Measurements from ENCODE around the gene RNF183.
A peak's percentile ranks its signal among the peaks of the same experiment; 100 is the strongest.

RNF183 gene

GRCh38 chr9:113302792-113303418 lies at the start of gene RNF183:
Gene RNF183, minus strand, starts transcription at chr9:113303376. Its CDS starts 5,192 bp downstream, at chr9:113298184.
- no peak for DNase-seq

GRCh38 chr9:113352411-113352810 lies 49.2 kb upstream of the RNF183 start:
- DNase-seq: no peak

GRCh38 chr9:113352006-113352405 lies 48.8 kb upstream of the RNF183 start:
- no peak for DNase-seq

GRCh38 chr9:113350937-113351336 lies 47.8 kb upstream of the RNF183 start:
- peak in 2 of 6 experiments; percentile 4 to 16 for DNase-seq

DNA sequence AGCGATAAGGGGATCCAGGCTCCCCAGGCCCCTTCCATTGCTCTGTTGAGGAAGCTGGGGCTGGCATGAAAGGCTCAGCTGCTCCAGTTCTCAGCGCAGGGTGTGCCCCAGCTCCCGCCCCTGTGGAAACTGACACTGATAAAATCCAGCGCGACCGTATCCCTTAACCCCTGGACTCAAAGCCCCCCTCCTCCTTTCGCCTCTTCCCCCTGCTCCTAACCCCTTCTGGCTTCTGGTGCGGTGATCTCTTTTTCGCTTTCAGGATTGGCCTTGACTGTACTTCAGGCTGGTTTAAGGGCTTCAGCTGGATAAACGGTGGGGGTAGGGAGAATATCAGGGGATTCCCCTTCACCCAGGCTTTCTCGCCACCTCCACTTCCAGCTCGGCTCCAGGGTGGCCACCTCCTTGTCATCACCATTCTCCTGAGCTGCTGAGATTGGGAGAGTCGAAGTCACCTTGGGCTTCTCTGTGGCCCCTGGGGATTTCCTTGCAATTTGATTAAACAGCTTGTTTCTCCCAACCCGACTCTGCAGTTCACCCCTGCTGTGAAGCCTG lies 47.0 kb upstream of the RNF183 start:
- DNase-seq: no peak

- DNase-seq: peak in 3 of 6 experiments; percentile 10 to 43 (median 31)
Observed at GRCh38 chr9:113349445-113350094, 46.4 kb upstream of the RNF183 start, which contains the start of gene BSPRY. Gene BSPRY, plus strand, starts transcription at chr9:113349541. Its CDS starts 39 bp downstream, at chr9:113349580.

- no peak for DNase-seq
Observed at GRCh38 chr9:113349066-113349444, 45.9 kb upstream of the RNF183 start.

GRCh38 chr9:113348437-113348836 lies 45.3 kb upstream of the RNF183 start:
- DNase-seq: no peak

GRCh38 chr9:113345671-113346070 lies 42.5 kb upstream of the RNF183 start:
- no peak for DNase-seq

DNA sequence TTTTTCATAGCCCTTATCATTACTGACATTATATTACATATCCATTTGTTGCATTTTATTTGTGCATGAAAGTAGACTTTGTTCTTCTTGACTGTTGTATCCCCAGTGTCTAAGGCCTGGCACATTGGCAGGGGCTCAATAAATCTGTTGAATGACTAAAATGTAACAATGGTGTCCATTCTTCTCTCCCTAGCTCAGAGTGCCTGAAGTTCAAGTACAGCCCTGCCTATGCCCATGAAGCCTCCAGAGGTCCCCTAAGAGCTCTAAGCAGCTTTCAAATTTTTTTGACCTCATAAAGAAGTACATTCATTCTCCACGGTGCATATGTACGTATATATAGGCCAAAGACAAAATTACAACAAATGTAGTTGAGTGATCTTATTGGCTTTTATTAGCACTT lies 42.0 kb upstream of the RNF183 start:
- no peak for DNase-seq

- no peak for DNase-seq
Observed at GRCh38 chr9:113343732-113344231, 40.6 kb upstream of the RNF183 start.

DNA sequence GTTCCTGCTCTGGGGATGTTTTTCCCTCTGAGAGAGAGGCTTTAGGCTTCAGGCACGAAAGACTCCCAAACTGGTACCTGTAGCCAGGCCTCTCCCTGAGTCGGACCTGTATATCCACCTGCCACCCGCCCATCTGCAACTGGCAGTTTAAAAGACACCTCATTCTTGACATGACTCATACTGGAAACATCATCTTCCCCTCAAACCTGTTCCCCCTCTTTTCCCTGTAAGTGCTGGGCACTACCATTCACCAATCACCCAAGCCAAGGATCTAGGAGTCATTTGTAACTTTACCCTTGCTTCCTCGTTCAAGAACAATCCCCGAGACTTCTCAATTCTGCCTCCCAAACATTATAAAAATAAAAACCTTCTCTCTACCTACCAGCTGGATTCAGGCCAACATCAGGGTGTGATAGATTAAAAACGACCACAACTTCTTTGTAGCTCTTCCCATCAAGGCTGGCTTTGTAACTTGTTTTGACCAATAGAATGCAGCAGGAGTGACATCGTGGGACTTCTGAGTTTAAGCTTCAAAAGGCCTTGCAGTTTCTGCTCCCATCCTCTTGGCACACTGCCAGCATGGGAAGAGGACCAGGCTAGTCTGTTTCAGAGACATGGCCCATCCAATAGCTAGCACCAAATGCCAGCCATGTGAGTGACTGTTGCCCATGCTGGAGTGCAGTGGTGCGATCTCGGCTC lies 38.7 kb upstream of the RNF183 start:
- peak in 2 of 6 experiments; percentile 15 to 19 for DNase-seq

- DNase-seq: peak; percentile 28 to 77 (median 66)
Observed at GRCh38 chr9:113340011-113340699, 37.0 kb upstream of the RNF183 start, which contains the start of gene WDR31. Gene WDR31, minus strand, starts transcription at chr9:113340275. Its CDS starts 8,253 bp downstream, at chr9:113332022.

DNA sequence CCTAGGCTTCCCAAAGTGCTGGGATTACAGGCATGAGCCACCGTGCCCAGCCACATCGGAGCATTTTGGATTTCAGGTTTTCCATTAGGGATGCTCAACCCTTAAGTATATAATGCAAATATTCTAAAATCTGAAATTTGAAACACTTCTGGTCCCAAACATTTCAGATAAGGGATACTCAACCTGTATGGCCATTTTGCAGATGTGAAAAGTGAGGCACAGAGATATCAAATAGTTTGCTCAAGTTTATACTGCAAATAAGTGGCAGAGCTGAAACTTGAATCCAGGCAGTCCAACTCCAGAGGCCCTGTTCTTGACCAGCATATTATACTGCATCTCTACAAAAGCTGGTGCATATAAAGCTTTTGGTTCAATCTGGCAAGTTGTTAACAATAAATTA lies 34.5 kb upstream of the RNF183 start:
- DNase-seq: no peak

DNA sequence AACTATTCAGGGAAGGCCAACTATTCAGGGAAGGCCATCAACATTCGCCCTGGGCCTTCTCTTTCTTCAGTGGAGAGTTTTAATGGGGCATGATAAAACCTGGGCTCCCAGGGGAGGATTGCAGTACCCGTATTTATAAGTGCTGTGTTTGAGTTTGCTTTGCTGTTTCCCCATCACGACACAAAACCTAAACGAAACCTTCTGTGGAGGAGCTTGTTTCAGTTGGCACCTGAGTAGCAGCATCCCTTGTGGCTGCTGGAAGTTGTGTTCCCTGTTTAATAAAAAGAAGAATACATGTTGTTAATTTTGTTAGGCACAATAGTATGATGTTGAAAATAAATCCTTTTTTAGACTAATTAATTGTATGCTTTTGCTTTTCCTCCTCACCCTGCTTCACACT lies 28.6 kb upstream of the RNF183 start:
- no peak for DNase-seq

DNA sequence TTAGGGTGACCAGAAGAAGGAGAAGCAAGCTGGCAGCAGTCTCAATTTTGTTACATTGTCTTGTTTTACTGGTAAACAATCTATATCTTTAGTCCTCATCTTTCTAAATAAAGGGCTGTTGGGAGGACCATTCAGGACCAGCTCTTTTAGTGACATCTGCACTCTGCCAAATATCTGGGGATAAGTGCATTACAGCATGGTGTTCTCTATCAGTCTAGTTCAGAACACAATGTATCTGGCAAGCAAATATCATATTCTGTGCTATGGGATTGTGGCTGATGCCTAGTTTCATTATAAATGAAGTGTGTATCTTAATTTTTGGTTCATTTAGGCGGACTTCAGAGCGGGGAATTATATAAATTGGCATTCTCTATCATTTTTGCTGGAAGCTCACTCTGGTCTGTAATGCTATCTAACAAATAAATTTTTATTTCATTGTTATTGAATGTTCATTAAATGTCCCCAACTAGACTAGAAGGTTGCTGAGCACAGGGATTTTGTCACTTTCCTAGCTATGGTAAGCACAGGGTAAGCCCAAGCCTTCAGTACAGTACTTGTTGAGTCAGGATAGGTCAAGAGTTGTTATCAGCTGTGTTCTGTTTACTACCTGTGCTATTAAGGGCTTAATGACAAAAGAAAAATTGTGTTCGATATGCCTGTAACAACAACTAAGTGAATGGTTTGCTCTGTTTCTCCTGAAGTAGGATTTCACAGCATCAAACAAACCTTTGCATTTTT lies 25.0 kb upstream of the RNF183 start:
- no peak for DNase-seq

DNA sequence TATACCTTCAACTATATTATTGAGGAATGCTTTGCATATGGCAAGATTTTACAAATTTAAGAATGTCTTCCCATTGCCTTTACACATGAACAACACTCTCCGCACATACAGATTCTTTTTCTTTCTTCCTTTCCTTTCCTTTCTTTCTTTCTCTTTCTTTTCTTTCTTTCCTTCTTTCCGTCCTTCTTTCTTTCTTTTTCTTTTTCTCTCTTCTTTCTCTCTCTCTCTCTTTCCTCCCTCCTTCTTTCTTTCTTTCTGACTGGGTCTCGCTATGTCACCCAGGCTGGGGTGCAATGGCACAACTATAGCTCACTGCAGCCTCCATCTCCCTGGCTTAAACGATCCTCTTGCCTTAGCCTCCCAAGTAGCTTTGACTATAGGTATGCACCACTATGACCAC lies 23.1 kb upstream of the RNF183 start:
- no peak for DNase-seq

DNA sequence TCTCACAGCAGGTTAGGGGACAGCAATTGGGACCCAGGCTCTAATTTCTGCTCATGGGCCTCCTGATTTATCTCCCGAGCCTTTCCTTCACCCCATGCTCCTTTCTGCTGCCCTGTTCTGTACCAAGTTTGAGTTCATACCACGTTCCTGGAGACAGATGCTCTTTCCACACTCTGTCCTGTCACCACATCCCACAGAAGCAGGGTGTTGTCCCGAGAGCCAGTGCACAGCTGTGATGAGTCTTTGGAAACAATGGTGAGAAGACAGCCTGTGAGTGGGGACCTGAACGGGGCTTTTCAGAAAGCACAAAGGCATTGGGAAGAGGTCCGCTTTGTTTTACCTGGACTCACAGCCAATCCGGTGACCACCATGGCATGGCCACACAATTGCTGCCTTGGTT lies 19.5 kb upstream of the RNF183 start:
- no peak for DNase-seq

- DNase-seq: no peak
Observed at GRCh38 chr9:113320051-113320450, 16.9 kb upstream of the RNF183 start.

GRCh38 chr9:113319054-113319453 lies 15.9 kb upstream of the RNF183 start:
- no peak for DNase-seq

DNA sequence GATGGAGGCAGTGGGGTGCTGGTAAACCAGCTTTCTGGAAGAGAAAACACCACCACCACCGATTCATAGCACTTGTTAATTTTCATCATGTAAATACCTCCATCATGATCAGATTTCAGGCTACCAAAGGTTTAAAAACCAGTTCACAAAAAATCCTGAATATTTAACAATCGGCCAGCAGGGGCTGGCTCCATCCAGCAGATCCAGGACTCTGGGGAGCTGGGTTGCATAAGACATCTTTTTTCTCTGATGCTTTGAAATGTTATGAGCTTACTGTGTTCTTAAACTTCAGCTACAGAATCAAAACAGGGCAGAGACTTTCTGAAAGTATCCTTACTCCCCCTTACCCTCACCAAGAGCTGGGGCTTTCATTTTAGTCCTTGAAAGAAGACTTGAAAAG lies 14.6 kb upstream of the RNF183 start:
- DNase-seq: no peak

DNA sequence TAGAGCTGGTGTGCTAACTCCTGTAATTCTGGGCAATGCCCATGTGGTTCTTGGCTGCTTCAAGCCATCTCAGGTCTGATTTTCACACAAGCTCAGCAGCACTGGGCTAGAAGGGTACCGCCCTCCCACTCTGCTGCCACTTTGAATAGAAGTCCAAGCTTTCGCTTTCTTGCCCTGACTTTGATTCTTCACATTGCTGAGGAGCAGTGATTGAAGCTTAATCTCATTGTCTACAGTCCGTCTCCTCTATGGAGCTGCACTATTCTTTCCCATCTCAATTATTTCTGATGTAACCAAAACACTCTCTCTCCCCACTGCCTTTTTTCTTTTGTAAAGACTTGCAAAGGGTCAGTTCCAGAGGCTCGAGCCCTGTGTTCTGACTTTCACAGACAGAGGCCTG lies 12.9 kb upstream of the RNF183 start:
- DNase-seq: no peak

All from stimulated activated naive CD4-positive, alpha-beta T cell (primary cell).